ENCODE data around the gene METTL1. TPM values are rescaled to one million over a fixed set of nuclear protein-coding genes. Genes with fewer than 3 reads are reported as not detected.

Gene METTL1
- total and polyA plus RNA-seq, 4 donors, result 4.1 to 17.6 (median 12.1) TPM

GRCh38 chr12:57765003-57765697, 6.8 kb downstream of the METTL1 start:
- 4% methylated on average over 60 of the region's 60 CpGs for WGBS (ENCODE audit: insufficient coverage)
- no peak for DNase-seq (ENCODE audit: low read depth in 4 of 6, low spot score in 6 of 6)
- peaks cover 53% of the 10 kb centered on the region for H3K27me3 ChIP-seq (ENCODE audit: control insufficient read depth, insufficient read depth, low read length)
- peaks cover 19% of the 10 kb centered on the region for H3K36me3 ChIP-seq (ENCODE audit: control insufficient read depth, insufficient read depth, low read length)
- H3K4me1 ChIP-seq (ENCODE audit: control insufficient read depth, insufficient read depth, low read length), result peaks cover 28% of the 10 kb centered on the region
- no peak overlapping the region for H3K4me3 ChIP-seq (ENCODE audit: low read depth, low read length)
- no peak overlapping the region for H3K27ac ChIP-seq (ENCODE audit: low read depth, low read length)
- H3K9me3 ChIP-seq (ENCODE audit: control insufficient read depth, insufficient read depth, low read length), result no peaks in the 10 kb centered on the region

- H3K4me1 ChIP-seq (ENCODE audit: control insufficient read depth, insufficient read depth, low read length), result peaks cover 28% of the 10 kb centered on the region
- peaks cover 17% of the 10 kb centered on the region for H3K36me3 ChIP-seq (ENCODE audit: control insufficient read depth, insufficient read depth, low read length)
- DNase-seq (ENCODE audit: low read depth in 4 of 6, low spot score in 6 of 6), result no peak
- no peaks in the 10 kb centered on the region for H3K9me3 ChIP-seq (ENCODE audit: control insufficient read depth, insufficient read depth, low read length)
- no peak overlapping the region for H3K27ac ChIP-seq (ENCODE audit: low read depth, low read length)
- no peak overlapping the region for H3K4me3 ChIP-seq (ENCODE audit: low read depth, low read length)
- 19% methylated on average over 17 of the region's 17 CpGs for WGBS (ENCODE audit: insufficient coverage)
- peaks cover 53% of the 10 kb centered on the region for H3K27me3 ChIP-seq (ENCODE audit: control insufficient read depth, insufficient read depth, low read length)
Measured at GRCh38 chr12:57764662-57765002, 7.3 kb downstream of the METTL1 start.

GRCh38 chr12:57763881-57764661, 7.8 kb downstream of the METTL1 start:
- peaks cover 53% of the 10 kb centered on the region for H3K27me3 ChIP-seq (ENCODE audit: control insufficient read depth, insufficient read depth, low read length)
- DNase-seq (ENCODE audit: low read depth in 4 of 6, low spot score in 6 of 6), result no peak
- peaks cover 16% of the 10 kb centered on the region for H3K36me3 ChIP-seq (ENCODE audit: control insufficient read depth, insufficient read depth, low read length)
- H3K4me3 ChIP-seq (ENCODE audit: low read depth, low read length), result no peak overlapping the region
- WGBS (ENCODE audit: insufficient coverage), result 75% methylated on average over 4 of the region's 6 CpGs
- H3K9me3 ChIP-seq (ENCODE audit: control insufficient read depth, insufficient read depth, low read length), result no peaks in the 10 kb centered on the region
- H3K27ac ChIP-seq (ENCODE audit: low read depth, low read length), result no peak overlapping the region
- peaks cover 28% of the 10 kb centered on the region for H3K4me1 ChIP-seq (ENCODE audit: control insufficient read depth, insufficient read depth, low read length)

- Histone ChIP-seq H3K9me3 (ENCODE audit: control insufficient read depth, insufficient read depth, low read length) (no peaks in the 10 kb centered on the region), H3K27ac (ENCODE audit: low read depth, low read length) (no peak overlapping the region), H3K27me3 (ENCODE audit: control insufficient read depth, insufficient read depth, low read length) (peaks cover 47% of the 10 kb centered on the region), H3K4me3 (ENCODE audit: low read depth, low read length) (no peak overlapping the region), H3K36me3 (ENCODE audit: control insufficient read depth, insufficient read depth, low read length) (peaks cover 28% of the 10 kb centered on the region), H3K4me1 (ENCODE audit: control insufficient read depth, insufficient read depth, low read length) (peaks cover 28% of the 10 kb centered on the region)
- no peak for DNase-seq (ENCODE audit: low read depth in 4 of 6, low spot score in 6 of 6)
- WGBS (ENCODE audit: insufficient coverage), result 100% methylated on average over 2 of the region's 2 CpGs
Measured at GRCh38 chr12:57762463-57762862, 9.4 kb downstream of the METTL1 start.

- Histone ChIP-seq H3K4me3 (ENCODE audit: low read depth, low read length) (no peak overlapping the region), H3K27me3 (ENCODE audit: control insufficient read depth, insufficient read depth, low read length) (peaks cover 38% of the 10 kb centered on the region), H3K27ac (ENCODE audit: low read depth, low read length) (no peak overlapping the region), H3K4me1 (ENCODE audit: control insufficient read depth, insufficient read depth, low read length) (peaks cover 25% of the 10 kb centered on the region), H3K36me3 (ENCODE audit: control insufficient read depth, insufficient read depth, low read length) (peaks cover 37% of the 10 kb centered on the region), H3K9me3 (ENCODE audit: control insufficient read depth, insufficient read depth, low read length) (no peaks in the 10 kb centered on the region)
- DNase-seq (ENCODE audit: low read depth in 4 of 6, low spot score in 6 of 6), result no peak
- WGBS (ENCODE audit: insufficient coverage), result 87% methylated on average over 3 of the region's 4 CpGs
Measured at GRCh38 chr12:57761391-57761998, 10.4 kb downstream of the METTL1 start.

GRCh38 chr12:57760347-57760982, 11.4 kb downstream of the METTL1 start:
- Histone ChIP-seq H3K9me3 (ENCODE audit: control insufficient read depth, insufficient read depth, low read length) (no peaks in the 10 kb centered on the region), H3K27me3 (ENCODE audit: control insufficient read depth, insufficient read depth, low read length) (peaks cover 27% of the 10 kb centered on the region), H3K4me3 (ENCODE audit: low read depth, low read length) (no peak overlapping the region), H3K4me1 (ENCODE audit: control insufficient read depth, insufficient read depth, low read length) (peaks cover 20% of the 10 kb centered on the region), H3K27ac (ENCODE audit: low read depth, low read length) (no peak overlapping the region), H3K36me3 (ENCODE audit: control insufficient read depth, insufficient read depth, low read length) (peaks cover 37% of the 10 kb centered on the region)
- no CpG with 5 or more reads among the region's 3 CpGs for WGBS (ENCODE audit: insufficient coverage)
- DNase-seq (ENCODE audit: low read depth in 4 of 6, low spot score in 6 of 6), result no peak

GRCh38 chr12:57759360-57759980, 12.4 kb downstream of the METTL1 start:
- Histone ChIP-seq H3K4me3 (ENCODE audit: low read depth, low read length) (no peak overlapping the region), H3K36me3 (ENCODE audit: control insufficient read depth, insufficient read depth, low read length) (peaks cover 37% of the 10 kb centered on the region), H3K27ac (ENCODE audit: low read depth, low read length) (no peak overlapping the region), H3K27me3 (ENCODE audit: control insufficient read depth, insufficient read depth, low read length) (peaks cover 18% of the 10 kb centered on the region), H3K9me3 (ENCODE audit: control insufficient read depth, insufficient read depth, low read length) (no peaks in the 10 kb centered on the region), H3K4me1 (ENCODE audit: control insufficient read depth, insufficient read depth, low read length) (peaks cover 13% of the 10 kb centered on the region)
- peak in 1 of 6 donors; percentile 68 for DNase-seq (ENCODE audit: low read depth in 4 of 6, low spot score in 6 of 6)
- WGBS (ENCODE audit: insufficient coverage), result 31% methylated on average over 3 of the region's 3 CpGs

GRCh38 chr12:57758552-57759359, 13.1 kb downstream of the METTL1 start:
- 92% methylated on average over 23 of the region's 25 CpGs for WGBS (ENCODE audit: insufficient coverage)
- Histone ChIP-seq H3K4me1 (ENCODE audit: control insufficient read depth, insufficient read depth, low read length) (peaks cover 14% of the 10 kb centered on the region), H3K27me3 (ENCODE audit: control insufficient read depth, insufficient read depth, low read length) (peaks cover 10% of the 10 kb centered on the region), H3K9me3 (ENCODE audit: control insufficient read depth, insufficient read depth, low read length) (no peaks in the 10 kb centered on the region), H3K36me3 (ENCODE audit: control insufficient read depth, insufficient read depth, low read length) (peaks cover 37% of the 10 kb centered on the region), H3K4me3 (ENCODE audit: low read depth, low read length) (no peak overlapping the region), H3K27ac (ENCODE audit: low read depth, low read length) (no peak overlapping the region)
- DNase-seq (ENCODE audit: low read depth in 4 of 6, low spot score in 6 of 6), result no peak
